Measurements from ENCODE around the gene ALDH1A1.
"Not testable (repeated sequence)": the region's sequence is repeated elsewhere in the genome, so short reads cannot be mapped to it uniquely, and the experiment has no call there.

Gene ALDH1A1

GRCh38 chr9:72939581-72939980 lies 13.3 kb downstream of the ALDH1A1 start:
- not testable (repeated sequence) for DNase-seq

DNA sequence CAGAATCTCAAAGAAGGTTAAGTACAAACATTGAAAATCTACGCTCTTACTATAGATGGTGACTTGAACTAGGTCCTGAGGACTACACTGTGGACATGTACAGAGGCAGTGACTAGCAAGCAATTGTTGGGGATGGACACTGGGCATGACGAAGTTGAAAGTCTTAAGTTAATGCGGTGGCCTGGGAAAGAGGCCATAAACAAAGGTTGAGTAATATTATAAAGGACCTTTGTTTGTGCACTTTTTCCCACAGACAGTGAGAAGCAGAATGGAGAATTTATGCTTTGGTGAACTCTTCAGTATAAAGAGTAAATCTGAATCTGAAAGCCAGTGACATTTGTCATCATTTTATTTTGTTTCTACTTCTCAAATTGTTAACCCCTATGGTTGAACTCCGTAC lies 15.3 kb downstream of the ALDH1A1 start:
- no peak for DNase-seq

DNA sequence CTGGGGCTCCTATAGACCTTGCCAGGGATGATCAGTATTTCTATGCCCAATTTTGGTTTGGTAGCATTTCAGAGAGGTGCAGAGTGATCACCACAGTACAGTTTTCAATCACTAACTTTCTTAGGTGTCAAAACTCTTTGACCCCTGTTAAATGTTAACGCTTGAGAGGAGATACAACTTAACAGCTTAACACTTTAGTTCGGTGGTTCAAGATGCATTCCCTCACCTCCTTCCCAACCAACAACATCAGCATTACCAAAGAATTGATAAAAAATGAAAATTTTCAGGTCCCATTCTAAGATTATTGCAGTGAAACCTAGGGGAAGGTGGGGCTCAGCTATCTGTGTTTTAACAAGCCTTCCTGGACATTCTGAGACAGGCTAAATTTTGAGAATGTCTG lies 16.2 kb downstream of the ALDH1A1 start:
- no peak for DNase-seq

- DNase-seq: no peak
Measured at GRCh38 chr9:72936266-72936665, 16.6 kb downstream of the ALDH1A1 start.

GRCh38 chr9:72935595-72935994 lies 17.3 kb downstream of the ALDH1A1 start:
- no peak for DNase-seq

DNA sequence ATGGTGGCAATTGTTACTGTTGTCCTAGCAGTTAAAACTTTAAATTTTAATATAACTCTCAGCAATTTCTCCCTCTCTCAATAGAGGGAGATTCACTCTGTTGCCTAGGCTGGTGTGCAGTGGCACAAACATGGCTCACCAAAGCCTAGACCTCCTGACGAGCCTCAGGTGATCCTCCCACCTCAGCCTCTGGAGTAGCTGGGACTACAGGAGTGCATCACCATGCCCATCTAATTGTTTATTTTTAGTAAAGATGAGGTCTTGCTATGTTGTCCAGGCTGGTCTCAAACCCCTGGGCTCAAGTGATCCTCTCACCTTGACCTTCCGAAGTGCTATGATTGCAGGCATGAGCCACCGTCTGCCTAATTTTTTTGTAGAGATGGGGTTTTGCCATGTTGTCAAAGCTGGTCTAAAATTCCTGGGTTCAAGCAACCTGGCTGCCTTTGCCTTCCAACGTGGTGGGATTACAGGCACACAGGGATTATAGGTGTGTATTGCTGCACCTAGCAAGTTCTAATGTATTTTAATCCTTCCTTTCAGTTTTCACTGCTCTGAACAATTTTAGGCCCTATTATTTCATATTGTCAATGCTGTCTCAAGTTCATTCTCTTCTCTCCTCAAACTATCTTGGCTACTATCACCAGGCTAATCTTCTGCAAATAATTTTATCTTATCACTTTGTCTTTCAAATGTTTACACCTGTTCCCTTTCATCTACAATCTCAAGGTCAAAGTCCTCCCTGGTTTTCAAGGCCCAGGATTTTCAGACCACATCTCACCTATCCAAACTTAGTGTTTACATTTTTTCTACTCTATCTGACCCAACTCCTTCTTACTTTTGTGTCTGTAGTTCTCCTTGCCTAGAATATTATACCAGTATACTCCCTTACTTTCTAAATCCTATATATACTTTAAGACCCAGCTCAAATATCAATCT lies 18.9 kb downstream of the ALDH1A1 start:
- no peak for DNase-seq

DNA sequence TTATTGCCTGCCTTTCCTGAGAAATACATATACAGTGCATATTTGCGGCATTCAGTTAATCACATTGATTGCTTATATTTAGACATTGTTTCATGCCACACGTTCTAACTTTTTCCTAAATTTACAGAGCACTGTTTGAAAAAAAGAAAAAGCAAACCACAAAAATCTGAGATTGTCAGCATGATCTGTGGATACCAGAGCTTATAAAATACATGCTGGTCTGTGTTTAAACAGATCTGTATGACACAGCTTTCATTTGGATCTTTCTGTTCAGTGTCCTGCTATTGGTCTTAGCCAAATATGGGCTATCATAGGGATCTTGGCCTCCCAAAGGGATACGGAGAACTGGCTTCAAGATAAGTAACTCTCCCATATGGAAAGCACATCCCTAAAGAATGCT lies 20.2 kb downstream of the ALDH1A1 start:
- no peak for DNase-seq

DNA sequence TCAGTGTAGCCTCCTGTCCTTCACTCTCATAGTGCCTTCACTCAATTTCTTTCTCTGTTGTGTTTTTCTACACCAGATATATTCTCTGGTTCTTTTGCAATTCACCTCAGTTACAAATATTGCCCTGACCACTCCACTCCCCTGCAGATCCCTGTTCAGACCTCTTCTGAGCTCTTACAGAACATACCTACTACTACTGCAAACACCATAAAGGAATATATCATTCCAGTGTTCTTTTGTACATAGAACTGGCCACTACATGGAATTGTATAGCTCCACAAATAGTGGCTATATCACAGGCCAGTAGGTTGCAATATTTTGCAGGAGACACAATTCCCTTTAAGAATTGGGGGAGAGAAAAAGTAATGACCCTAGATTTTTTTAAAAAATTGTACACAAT lies 21.0 kb downstream of the ALDH1A1 start:
- no peak for DNase-seq

DNA sequence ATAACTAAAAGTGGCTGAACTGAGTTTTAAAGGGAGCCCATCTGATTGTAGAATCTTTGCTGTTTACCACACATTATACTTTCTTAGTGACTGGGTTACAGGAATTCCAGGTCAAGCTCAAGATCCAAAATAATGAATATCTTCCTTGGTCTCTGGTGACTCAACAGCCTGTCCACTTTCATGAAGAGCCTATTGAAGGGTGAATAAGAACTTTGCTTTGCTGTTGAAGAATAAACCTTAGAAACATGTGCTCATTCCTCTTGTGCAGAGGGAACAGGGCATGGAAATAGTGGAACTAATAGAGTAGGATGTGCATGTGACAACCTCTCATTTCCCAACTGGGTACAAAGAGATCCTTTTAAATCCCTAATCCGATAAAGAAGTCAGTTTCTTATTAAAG lies 21.4 kb downstream of the ALDH1A1 start:
- no peak for DNase-seq

DNA sequence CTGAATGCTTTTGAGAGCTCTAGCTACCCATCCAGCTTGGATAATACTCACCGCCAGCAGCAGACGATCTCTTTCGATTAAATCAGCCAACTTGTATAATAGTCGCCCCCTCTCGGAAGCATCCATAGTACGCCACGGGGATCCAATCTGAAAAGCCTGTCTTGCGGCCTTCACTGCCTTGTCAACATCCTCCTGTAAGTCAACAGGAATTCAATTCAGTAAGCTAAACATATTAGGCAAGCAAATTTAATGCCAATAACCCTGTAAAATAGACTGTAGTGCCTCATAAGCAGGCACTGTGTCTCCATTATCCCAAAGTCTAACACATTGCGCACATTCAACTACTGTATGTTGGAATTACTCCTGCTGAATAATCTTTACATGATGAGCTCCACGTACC lies 22.0 kb downstream of the ALDH1A1 start:
- DNase-seq: no peak

- no peak for DNase-seq
Measured at GRCh38 chr9:72929542-72929941, 23.3 kb downstream of the ALDH1A1 start.

DNA sequence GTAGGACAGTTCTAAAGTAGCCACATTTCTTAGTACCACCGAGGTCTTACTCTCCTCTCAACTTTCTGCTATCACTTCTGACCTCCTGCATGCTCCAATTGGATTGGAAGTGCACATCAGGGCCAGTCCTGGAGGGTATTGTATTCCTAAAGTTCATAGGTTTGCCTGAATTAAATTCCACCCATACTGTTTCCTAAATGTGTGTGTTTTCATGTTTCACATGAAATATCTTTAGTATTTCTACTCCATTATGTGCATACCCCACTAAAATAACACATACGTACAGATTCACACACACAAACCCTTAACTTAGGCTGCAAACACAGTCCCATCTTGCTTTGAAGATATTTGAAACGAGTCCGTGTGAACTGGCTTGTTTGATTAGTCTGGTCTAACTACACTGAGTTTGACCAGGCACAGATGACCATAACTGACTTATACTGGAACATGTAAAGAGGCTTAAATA lies 24.8 kb downstream of the ALDH1A1 start:
- DNase-seq: no peak

- DNase-seq: no peak
Measured at GRCh38 chr9:72926506-72926905, 26.3 kb downstream of the ALDH1A1 start.

DNA sequence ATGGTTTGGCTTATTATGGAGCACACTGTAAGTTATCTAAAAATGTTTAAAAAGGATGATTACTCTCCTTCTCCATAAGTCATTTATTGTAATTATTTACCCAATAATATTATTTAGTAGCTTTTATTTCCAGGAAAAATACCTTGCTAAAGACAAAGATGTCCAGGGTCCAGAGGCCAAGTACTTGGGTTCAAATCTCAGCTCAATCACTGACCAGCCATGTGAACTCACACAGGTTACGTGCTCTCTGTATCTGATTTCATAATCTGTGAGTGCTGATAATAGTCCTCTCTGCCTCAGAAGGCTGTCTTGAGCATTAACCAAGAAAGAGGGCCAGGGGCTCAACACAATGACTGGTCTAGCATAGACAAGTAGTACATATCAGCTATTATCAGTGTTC lies 27.0 kb downstream of the ALDH1A1 start:
- DNase-seq: no peak

DNA sequence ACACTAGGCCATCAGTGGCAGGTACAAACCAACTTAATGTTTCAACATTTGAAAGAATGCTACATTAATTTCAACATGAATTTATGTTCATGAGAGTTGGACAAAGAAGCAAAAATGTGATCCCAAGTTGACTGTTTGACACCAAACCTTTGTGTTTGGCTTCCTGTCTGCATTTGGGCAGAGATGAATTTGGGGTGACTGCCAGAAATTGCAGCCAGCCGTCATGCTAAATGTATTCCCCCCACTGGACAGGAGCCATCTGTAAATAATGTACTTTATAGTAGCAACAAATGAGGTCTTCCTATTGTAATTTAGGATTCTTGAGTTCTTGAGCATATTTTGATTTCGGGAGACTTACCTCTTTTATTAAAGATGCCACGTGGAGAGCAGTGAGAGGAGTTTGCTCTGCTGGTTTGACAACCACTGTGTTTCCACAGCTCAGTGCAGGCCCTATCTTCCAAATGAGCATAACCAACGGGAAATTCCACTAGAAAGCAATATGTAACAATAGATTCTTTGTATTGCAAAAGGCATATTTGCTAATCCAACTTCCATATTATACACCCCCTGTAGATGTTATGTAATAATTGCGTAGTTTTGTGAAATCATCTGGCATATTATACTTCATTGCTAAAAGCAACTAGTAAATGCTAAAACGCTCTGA lies 27.6 kb downstream of the ALDH1A1 start:
- no peak for DNase-seq

DNA sequence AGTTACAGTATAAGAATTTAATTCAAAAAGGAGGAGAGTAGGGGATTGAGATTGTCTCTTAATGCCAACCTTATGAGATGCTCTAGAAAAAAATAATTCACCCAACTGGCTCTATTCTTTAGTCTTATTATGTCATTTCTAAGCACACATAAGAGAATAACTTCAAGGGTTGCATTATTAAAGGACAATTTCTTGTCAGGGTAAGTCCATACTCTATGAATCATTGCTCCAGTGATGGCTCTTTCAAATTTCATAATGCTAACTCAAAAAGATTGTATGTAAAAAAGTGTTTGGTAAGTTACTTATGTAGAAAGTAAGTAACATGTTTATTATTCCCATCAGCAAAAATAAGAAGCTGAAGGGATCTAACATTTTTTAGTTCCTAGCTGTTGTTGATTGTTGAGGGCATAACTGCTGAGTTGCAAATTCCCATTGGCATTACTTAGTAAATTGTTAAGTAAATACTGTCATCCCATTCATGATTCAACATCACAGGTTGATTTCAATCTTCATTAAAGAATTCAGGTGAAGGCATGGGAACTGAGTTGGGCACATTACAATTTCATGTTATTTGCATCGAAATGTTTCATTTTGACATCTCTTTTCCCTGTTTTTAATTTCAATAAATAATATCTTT lies 28.6 kb downstream of the ALDH1A1 start:
- DNase-seq: no peak

- no peak for DNase-seq
Measured at GRCh38 chr9:72923077-72923476, 29.8 kb downstream of the ALDH1A1 start.

- DNase-seq: no peak
Measured at GRCh38 chr9:72921888-72922654, 30.8 kb downstream of the ALDH1A1 start.

DNA sequence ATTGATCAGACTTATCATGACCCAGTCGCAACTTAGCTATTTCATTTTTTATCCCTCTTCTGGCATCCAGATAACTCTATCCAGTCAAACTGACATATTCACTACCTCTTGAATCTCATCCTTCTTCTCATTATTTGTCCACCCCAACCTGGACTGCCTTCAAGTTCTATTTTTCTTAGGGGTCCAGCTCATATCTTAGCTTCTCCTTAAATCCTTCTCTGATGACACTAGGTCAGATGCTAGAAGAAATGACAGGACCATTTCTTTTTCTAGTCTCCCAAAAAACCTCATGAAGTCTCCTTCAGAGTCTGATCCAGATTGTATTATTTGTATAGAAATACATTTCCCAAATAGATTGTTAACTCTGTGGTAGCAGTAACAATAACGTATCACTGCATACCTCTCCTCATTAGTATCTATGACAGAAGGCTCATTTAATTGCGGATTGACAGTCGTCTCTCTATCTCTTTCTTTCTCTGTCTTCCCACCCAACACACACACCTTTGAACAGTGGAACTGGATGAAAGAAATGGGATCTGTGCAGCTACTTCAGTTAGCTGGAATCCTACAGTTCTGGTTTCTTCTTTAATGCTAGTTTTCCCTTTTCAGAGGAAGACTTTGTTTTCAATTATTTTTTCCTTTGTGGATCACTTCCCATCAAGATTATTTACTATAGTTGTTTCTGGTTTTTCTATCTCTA lies 33.5 kb downstream of the ALDH1A1 start:
- no peak for DNase-seq

DNA sequence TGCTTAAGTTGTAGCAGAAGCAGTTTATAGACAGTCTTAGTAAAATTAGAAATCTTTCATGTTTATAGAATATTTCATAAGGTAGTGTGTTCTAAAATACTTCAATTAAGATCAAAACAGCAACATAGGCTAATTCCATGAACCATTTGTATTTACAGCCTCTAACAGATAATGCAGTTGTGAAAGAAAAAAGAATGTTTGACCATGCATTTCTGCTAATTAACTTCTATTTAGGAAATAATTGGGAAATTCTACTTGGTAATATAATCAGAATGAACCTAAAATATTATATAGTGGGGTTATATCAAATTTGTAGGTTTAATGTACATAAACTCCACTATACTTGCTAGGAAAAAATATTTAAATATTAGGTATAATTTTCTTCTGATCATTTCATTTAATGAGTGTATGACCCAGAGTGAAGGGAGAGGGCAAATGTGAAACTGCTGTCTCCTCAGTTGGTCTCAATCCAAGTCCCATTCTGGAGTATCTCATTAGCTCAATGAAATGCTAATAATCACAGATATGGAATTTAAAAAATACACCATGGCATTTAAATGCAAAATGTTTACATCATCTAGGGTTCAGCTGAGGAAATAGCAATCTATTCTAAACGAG lies 34.9 kb downstream of the ALDH1A1 start:
- DNase-seq: no peak

- DNase-seq: no peak
Measured at GRCh38 chr9:72915659-72916058, 37.2 kb downstream of the ALDH1A1 start.

- no peak for DNase-seq
Measured at GRCh38 chr9:72914750-72915149, 38.1 kb downstream of the ALDH1A1 start.
